SK-N-MC (cell line): Measurements from ENCODE around the gene NABP1.

Experiments
- DNase-seq: peaks from one replicate; pipeline ENCODE4 v3.0.0-alpha.2; 2011; ENCODE audit warnings: low read depth, low spot score
- H3K27ac ChIP-seq: fragments of 200-600 bp; sonication (generic); 2 replicates; pipeline ENCODE4 v1.5.1; 2016; ENCODE audit warnings: mixed run types
- H3K36me3 ChIP-seq: fragments of 200-600 bp; sonication (generic); 2 replicates; pipeline ENCODE4 v1.6.1; 2017; ENCODE audit warnings: antibody characterized with exemption, low read length, mixed read lengths; ENCODE audit not compliant: insufficient read depth
- H3K4me3 ChIP-seq: fragments of 200-600 bp; sonication (generic); 2 replicates; pipeline ENCODE4 v1.5.1; 2016
- H3K9ac ChIP-seq: fragments of 200-600 bp; sonication (generic); 2 replicates; pipeline ENCODE4 v1.8.0; 2017; ENCODE audit warnings: mixed run types, mixed read lengths; ENCODE audit not compliant: insufficient read length
- H3K9me3 ChIP-seq: fragments of 200-600 bp; sonication (generic); 2 replicates; pipeline ENCODE4 v1.6.1; 2017; ENCODE audit warnings: low read depth, mild to moderate bottlenecking, antibody characterized with exemption, low read length, moderate library complexity, mixed read lengths
- EZH2 ChIP-seq: fragments of 200-600 bp; sonication (generic); IDR thresholded peaks from one replicate; pipeline ENCODE4 v1.6.1; 2017; ENCODE audit warnings: antibody characterized with exemption
- FOXP2 ChIP-seq: optimal IDR thresholded peaks from 2 replicates; pipeline ENCODE3; 2011; ENCODE audit warnings: mild to moderate bottlenecking, moderate library complexity; ENCODE audit not compliant: insufficient read depth; ENCODE audit errors: extremely low read length, control extremely low read depth
- POLR2AphosphoS5 ChIP-seq: IDR thresholded peaks from 2 replicates; pipeline ENCODE4 v1.6.1; 2012; ENCODE audit warnings: mild to moderate bottlenecking, low read depth, low read length, borderline replicate concordance

NABP1 gene

GRCh38 chr2:191705084-191705483 is 27.1 kb downstream of the NABP1 start:
- no peak for DNase-seq
- no peaks in the 10 kb centered on the region for H3K36me3 ChIP-seq
- no peak for TF ChIP-seq POLR2AphosphoS5
- TF ChIP-seq EZH2 = no peak
- no peak for TF ChIP-seq FOXP2
- no peak overlapping the region for H3K9ac ChIP-seq
- H3K9me3 ChIP-seq = peaks cover 5% of the 10 kb centered on the region; the same call in 1 of the 2 replicates
- H3K27ac ChIP-seq = no peak overlapping the region
- H3K4me3 ChIP-seq = no peak overlapping the region

- Histone ChIP-seq H3K36me3 (no peaks in the 10 kb centered on the region), H3K4me3 (no peak overlapping the region), H3K27ac (peak overlapping the region; percentile 77; the same call in 1 of the 2 replicates), H3K9ac (no peak overlapping the region), H3K9me3 (peaks cover 4% of the 10 kb centered on the region; the same call in 1 of the 2 replicates)
- DNase-seq = no peak
- TF ChIP-seq EZH2 = no peak
- TF ChIP-seq FOXP2 = no peak
- TF ChIP-seq POLR2AphosphoS5 = no peak
Observed at GRCh38 chr2:191705701-191706100, 27.8 kb downstream of the NABP1 start.

- TF ChIP-seq FOXP2 (no peak), POLR2AphosphoS5 (no peak), EZH2 (no peak)
- Histone ChIP-seq H3K9ac (no peak overlapping the region), H3K36me3 (no peaks in the 10 kb centered on the region), H3K4me3 (peak overlapping the region; percentile 34; the same call in 1 of the 2 replicates), H3K27ac (peak overlapping the region; percentile 77; the same call in 1 of the 2 replicates), H3K9me3 (no peaks in the 10 kb centered on the region; the same call in 1 of the 2 replicates)
- no peak for DNase-seq
Observed at GRCh38 chr2:191706791-191707190, 28.9 kb downstream of the NABP1 start.

GRCh38 chr2:191707542-191707941 is 29.6 kb downstream of the NABP1 start:
- H3K9me3 ChIP-seq = no peaks in the 10 kb centered on the region
- no peak for TF ChIP-seq POLR2AphosphoS5
- TF ChIP-seq EZH2 = no peak
- TF ChIP-seq FOXP2 = no peak
- no peak overlapping the region for H3K9ac ChIP-seq
- H3K4me3 ChIP-seq = no peak overlapping the region
- no peak overlapping the region for H3K27ac ChIP-seq
- H3K36me3 ChIP-seq = no peaks in the 10 kb centered on the region
- no peak for DNase-seq

GRCh38 chr2:191710411-191710900 is 32.5 kb downstream of the NABP1 start:
- Histone ChIP-seq H3K9me3 (no peaks in the 10 kb centered on the region), H3K4me3 (no peak overlapping the region), H3K9ac (no peak overlapping the region), H3K27ac (no peak overlapping the region), H3K36me3 (no peaks in the 10 kb centered on the region)
- no peak for TF ChIP-seq FOXP2
- no peak for TF ChIP-seq POLR2AphosphoS5
- TF ChIP-seq EZH2 = no peak
- DNase-seq = no peak

GRCh38 chr2:191711621-191712020 is 33.7 kb downstream of the NABP1 start:
- H3K36me3 ChIP-seq = no peaks in the 10 kb centered on the region
- DNase-seq = no peak
- no peaks in the 10 kb centered on the region for H3K9me3 ChIP-seq
- no peak overlapping the region for H3K27ac ChIP-seq
- no peak overlapping the region for H3K9ac ChIP-seq
- TF ChIP-seq FOXP2 (no peak), EZH2 (no peak), POLR2AphosphoS5 (no peak)
- H3K4me3 ChIP-seq = no peak overlapping the region

- no peak for DNase-seq
- TF ChIP-seq FOXP2 = no peak
- no peak for TF ChIP-seq EZH2
- no peak for TF ChIP-seq POLR2AphosphoS5
Observed at GRCh38 chr2:191713837-191714236, 35.9 kb downstream of the NABP1 start.

GRCh38 chr2:191714925-191715324 is 37.0 kb downstream of the NABP1 start:
- TF ChIP-seq FOXP2 (peak; percentile 90), POLR2AphosphoS5 (peak; percentile 51; the same call in 1 of the 2 replicates), EZH2 (no peak)
- DNase-seq = peak; percentile 98
- Histone ChIP-seq H3K9me3 (no peaks in the 10 kb centered on the region), H3K9ac (no peak overlapping the region), H3K4me3 (peak overlapping the region; percentile 62), H3K36me3 (no peaks in the 10 kb centered on the region), H3K27ac (peak overlapping the region; percentile 92)

More at GRCh38 chr2:191713837-191714236, 35.9 kb downstream of the NABP1 start:
- Histone ChIP-seq H3K36me3 (no peaks in the 10 kb centered on the region), H3K9ac (no peak overlapping the region), H3K27ac (no peak overlapping the region), H3K4me3 (no peak overlapping the region), H3K9me3 (no peaks in the 10 kb centered on the region)

- H3K9me3 ChIP-seq = no peaks in the 10 kb centered on the region
- peak overlapping the region; percentile 92 for H3K27ac ChIP-seq
- H3K4me3 ChIP-seq = peak overlapping the region; percentile 62
- H3K9ac ChIP-seq = peak overlapping the region; percentile 9
- H3K36me3 ChIP-seq = no peaks in the 10 kb centered on the region
- no peak for DNase-seq
- no peak for TF ChIP-seq EZH2
- TF ChIP-seq POLR2AphosphoS5 = no peak
- no peak for TF ChIP-seq FOXP2
Observed at GRCh38 chr2:191715471-191715870, 37.5 kb downstream of the NABP1 start.
